PC-3 (cell line): ENCODE data around the gene MROH2B. TPM values are rescaled to one million over a fixed set of nuclear protein-coding genes. Genes with fewer than 3 reads are reported as not detected.
A peak's percentile ranks its signal among the peaks of the same experiment; 100 is the strongest.

ENCODE experiments used
- ATAC-seq: fragments of 200-7000 bp; cut with Tn5 transposase; 2 replicates; pipeline ENCODE4 v1.9.1; 2020; ENCODE audit warnings: mild to moderate bottlenecking, moderate library complexity
- BruUV-seq: library from RNA; stranded (reverse); fragments of 400-500 nt; replicated peaks from 2 replicates; lab custom pipeline; 2021; lab: Mats Ljungman, UMichigan
- CTCF ChIA-PET: fragments of 300-600 bp; sonication (Branson Sonifier 250); formaldehyde crosslinking; loops from one replicate; lab custom pipeline; 2022; ENCODE audit warnings: antibody characterized with exemption; lab: Charles Lee
- POLR2A ChIA-PET: fragments of 300-600 bp; sonication (Branson Sonifier 250); formaldehyde crosslinking; loops from one replicate; lab custom pipeline; 2022; ENCODE audit warnings: antibody characterized with exemption; ENCODE audit not compliant: unreplicated experiment; lab: Charles Lee
- DNase-seq: peaks from one replicate; pipeline ENCODE4 v3.0.0-alpha.2; 2015
- H2AFZ ChIP-seq: fragments of 300-600 bp; sonication (generic); 2 replicates; pipeline ENCODE4 v1.6.0; 2016; ENCODE audit warnings: antibody characterized with exemption, low read length
- H3F3A ChIP-seq: fragments of 300-600 bp; sonication (generic); one replicate; pipeline ENCODE4 v1.6.0; 2017; ENCODE audit warnings: antibody characterized with exemption, low read length, control low read depth, mild to moderate bottlenecking; ENCODE audit not compliant: unreplicated experiment
- H3K27ac ChIP-seq: fragments of 300-600 bp; sonication (generic); 2 replicates; pipeline ENCODE4 v1.5.1; 2016; ENCODE audit warnings: mild to moderate bottlenecking, low read length
- H3K27me3 ChIP-seq: fragments of 300-600 bp; sonication (generic); 2 replicates; pipeline ENCODE4 v1.6.1; 2016; ENCODE audit warnings: low read length, mixed read lengths
- H3K36me3 ChIP-seq: fragments of 300-600 bp; sonication (generic); 2 replicates; pipeline ENCODE4 v1.6.1; 2016; ENCODE audit warnings: low read depth, mixed run types, low read length, mixed read lengths
- H3K4me1 ChIP-seq: fragments of 300-600 bp; sonication (generic); 2 replicates; pipeline ENCODE4 v1.5.1; 2016; ENCODE audit warnings: low read length; ENCODE audit not compliant: insufficient read depth
- H3K4me2 ChIP-seq: fragments of 300-600 bp; sonication (generic); 2 replicates; pipeline ENCODE4 v1.6.0; 2016; ENCODE audit warnings: low read length
- H3K4me3 ChIP-seq: fragments of 300-600 bp; sonication (generic); 2 replicates; pipeline ENCODE4 v1.5.1; 2016; ENCODE audit warnings: mild to moderate bottlenecking, low read length, mixed read lengths
- H3K79me2 ChIP-seq: fragments of 300-600 bp; sonication (generic); 2 replicates; pipeline ENCODE4 v1.6.1; 2017; ENCODE audit warnings: low read length, mixed read lengths
- H3K9ac ChIP-seq: fragments of 300-600 bp; sonication (generic); 2 replicates; pipeline ENCODE4 v1.6.0; 2016; ENCODE audit warnings: mild to moderate bottlenecking, low read length
- H3K9me2 ChIP-seq: fragments of 300-600 bp; sonication (generic); replicated peaks from 2 replicates; pipeline ENCODE4 v1.6.1; 2016; ENCODE audit warnings: mixed run types, low read length, mixed read lengths
- H3K9me3 ChIP-seq: fragments of 300-600 bp; sonication (generic); 2 replicates; pipeline ENCODE4 v1.6.1; 2016; ENCODE audit warnings: low read length, mixed read lengths
- H4K20me1 ChIP-seq: fragments of 300-600 bp; sonication (generic); 2 replicates; pipeline ENCODE4 v1.6.1; 2016; ENCODE audit warnings: low read length, mixed read lengths
- EZH2 ChIP-seq: fragments of 300-600 bp; sonication (generic); IDR thresholded peaks from one replicate; pipeline ENCODE4 v1.6.1; 2017; ENCODE audit warnings: antibody characterized with exemption, mild to moderate bottlenecking, low read length; ENCODE audit not compliant: unreplicated experiment
- EZH2phosphoT487 ChIP-seq: fragments of 300-600 bp; sonication (generic); IDR thresholded peaks from 2 replicates; pipeline ENCODE4 v1.6.1; 2018; ENCODE audit warnings: mild to moderate bottlenecking, antibody characterized with exemption, low read length, borderline replicate concordance
- intact Hi-C: fragments of 100-400 bp; cut with micrococcal nuclease; formaldehyde crosslinking; loops from 2 replicates; pipeline ENCODE4 v1.9.0; 2023
- total RNA-seq: library from RNA; depleted of rRNA; stranded (reverse); fragments of >200 nt; gene quantifications from 2 replicates; pipeline ENCODE4 v1.2.3, GENCODE V29; 2014
- TF ChIP-seq, protein P1 (sequence below): fragments of 300-600 bp; sonication (generic); conservative IDR thresholded peaks from 2 replicates; pipeline ENCODE4 v1.5.1; 2017; ENCODE audit warnings: antibody characterized with exemption, low read depth, mild to moderate bottlenecking, low read length

MROH2B gene
- total RNA-seq, 1 experiment from 2014 or later: 0.04 TPM

DNA sequence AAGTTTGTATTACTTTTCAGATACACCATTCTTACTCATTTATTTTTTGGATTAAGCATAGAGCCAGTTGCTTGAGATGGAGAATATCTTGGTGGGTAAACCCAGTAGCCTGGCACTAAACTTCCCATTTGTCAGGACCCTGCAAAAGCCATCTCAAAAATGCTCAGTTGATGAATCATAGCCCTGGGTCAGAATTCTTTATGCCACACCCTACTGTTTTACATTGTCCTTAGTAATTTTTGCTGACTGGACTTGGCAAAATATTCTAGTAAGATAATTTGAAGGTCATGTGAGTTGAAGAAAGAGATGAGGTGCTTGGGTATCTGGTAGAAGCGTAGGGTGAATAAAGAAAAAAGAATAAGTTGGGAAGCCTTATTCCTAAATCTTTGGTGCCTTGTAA is 111.1 kb downstream of the MROH2B start:
- Histone ChIP-seq H3K36me3 (peaks cover 7% of the 10 kb centered on the region; the same call in 1 of the 2 replicates), H3K79me2 (no peaks in the 10 kb centered on the region), H3F3A (no peaks in the 10 kb centered on the region), H4K20me1 (no peaks in the 10 kb centered on the region), H3K9me2 (no peaks in the 10 kb centered on the region), H3K4me1 (peaks cover 10% of the 10 kb centered on the region), H2AFZ (no peak overlapping the region), H3K27me3 (no peaks in the 10 kb centered on the region), H3K27ac (no peak overlapping the region), H3K9ac (no peak overlapping the region), H3K9me3 (0 out of 2 replicates have a peak, but pooled peaks cover 4% of the 10 kb centered on the region), H3K4me3 (no peak overlapping the region), H3K4me2 (no peak overlapping the region)
- CTCF ChIA-PET: no interaction called here
- POLR2A ChIA-PET: no interaction called here
- DNase-seq (peak; percentile 77), ATAC-seq (peak; percentile 50; the same call in 1 of the 2 replicates)
- intact Hi-C loops: no loop called here
- no TSS peak for BruUV-seq
- TF ChIP-seq EZH2: no peak
- TF ChIP-seq, protein P1, sequence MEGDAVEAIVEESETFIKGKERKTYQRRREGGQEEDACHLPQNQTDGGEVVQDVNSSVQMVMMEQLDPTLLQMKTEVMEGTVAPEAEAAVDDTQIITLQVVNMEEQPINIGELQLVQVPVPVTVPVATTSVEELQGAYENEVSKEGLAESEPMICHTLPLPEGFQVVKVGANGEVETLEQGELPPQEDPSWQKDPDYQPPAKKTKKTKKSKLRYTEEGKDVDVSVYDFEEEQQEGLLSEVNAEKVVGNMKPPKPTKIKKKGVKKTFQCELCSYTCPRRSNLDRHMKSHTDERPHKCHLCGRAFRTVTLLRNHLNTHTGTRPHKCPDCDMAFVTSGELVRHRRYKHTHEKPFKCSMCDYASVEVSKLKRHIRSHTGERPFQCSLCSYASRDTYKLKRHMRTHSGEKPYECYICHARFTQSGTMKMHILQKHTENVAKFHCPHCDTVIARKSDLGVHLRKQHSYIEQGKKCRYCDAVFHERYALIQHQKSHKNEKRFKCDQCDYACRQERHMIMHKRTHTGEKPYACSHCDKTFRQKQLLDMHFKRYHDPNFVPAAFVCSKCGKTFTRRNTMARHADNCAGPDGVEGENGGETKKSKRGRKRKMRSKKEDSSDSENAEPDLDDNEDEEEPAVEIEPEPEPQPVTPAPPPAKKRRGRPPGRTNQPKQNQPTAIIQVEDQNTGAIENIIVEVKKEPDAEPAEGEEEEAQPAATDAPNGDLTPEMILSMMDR: no peak
- TF ChIP-seq EZH2phosphoT487: no peak

DNA sequence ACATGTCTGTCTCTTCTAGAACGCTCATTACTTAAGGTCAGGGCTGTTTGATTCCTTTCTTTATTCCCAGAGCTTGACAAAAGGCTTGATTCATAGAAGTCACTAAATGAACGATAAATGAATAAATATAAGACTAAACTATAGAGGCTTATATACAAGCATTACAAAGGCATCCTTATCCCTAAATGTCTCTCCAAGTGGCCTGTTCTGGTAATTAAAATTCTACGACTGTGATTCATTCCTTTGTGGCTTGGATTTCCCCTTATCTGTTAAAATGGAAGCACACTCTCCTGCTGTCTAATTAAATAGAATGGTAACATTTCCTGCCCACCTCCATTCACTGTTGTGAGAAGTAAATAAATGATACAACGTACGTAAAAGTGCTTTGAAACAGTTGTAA is 112.3 kb downstream of the MROH2B start:
- Histone ChIP-seq H3K9ac (no peak overlapping the region), H3K36me3 (peaks cover 7% of the 10 kb centered on the region; the same call in 1 of the 2 replicates), H2AFZ (no peak overlapping the region), H3K9me3 (0 out of 2 replicates have a peak, but pooled peaks cover 4% of the 10 kb centered on the region), H3K4me3 (no peak overlapping the region), H3F3A (no peaks in the 10 kb centered on the region), H4K20me1 (no peaks in the 10 kb centered on the region), H3K27ac (no peak overlapping the region), H3K79me2 (no peaks in the 10 kb centered on the region), H3K4me1 (peaks cover 10% of the 10 kb centered on the region), H3K9me2 (no peaks in the 10 kb centered on the region), H3K4me2 (no peak overlapping the region), H3K27me3 (no peaks in the 10 kb centered on the region)
- no TSS peak for BruUV-seq
- peak; percentile 20; the same call in 1 of the 2 replicates for ATAC-seq
- ChIA-PET POLR2A (no interaction called here), CTCF (no interaction called here)
- intact Hi-C loops: no loop called here
- TF ChIP-seq EZH2phosphoT487: no peak
- TF ChIP-seq EZH2: no peak
- TF ChIP-seq, protein P1: no peak
- DNase-seq: peak; percentile 15

DNA sequence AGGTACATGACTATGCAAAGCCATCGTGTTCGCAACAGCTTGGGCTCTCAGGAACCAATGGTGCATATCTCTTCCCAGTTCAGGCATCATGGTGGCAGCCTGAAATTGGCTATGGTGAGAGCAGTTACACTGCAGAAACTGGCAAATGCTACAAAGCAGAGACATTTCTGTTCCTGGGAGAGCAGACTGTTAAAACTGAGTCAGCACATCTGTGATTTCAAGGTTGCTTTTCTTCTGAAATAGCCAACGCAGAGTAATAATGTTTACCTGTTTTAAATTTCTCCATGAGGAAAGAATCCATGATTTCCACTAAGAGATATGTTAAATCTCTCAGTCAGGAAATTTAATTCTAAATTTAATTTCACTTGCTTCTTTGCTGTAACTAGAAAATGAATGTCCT is 114.1 kb downstream of the MROH2B start:
- no peak overlapping the region for H3K4me3 ChIP-seq
- H2AFZ ChIP-seq: no peak overlapping the region
- CTCF ChIA-PET: no interaction called here
- H3F3A ChIP-seq: no peaks in the 10 kb centered on the region
- no TSS peak for BruUV-seq
- H3K79me2 ChIP-seq: no peaks in the 10 kb centered on the region
- no peak overlapping the region for H3K9ac ChIP-seq
- H3K36me3 ChIP-seq: peaks cover 7% of the 10 kb centered on the region; the same call in 1 of the 2 replicates
- no peaks in the 10 kb centered on the region for H4K20me1 ChIP-seq
- H3K4me1 ChIP-seq: peaks cover 10% of the 10 kb centered on the region
- intact Hi-C loops: no loop called here
- H3K9me2 ChIP-seq: no peaks in the 10 kb centered on the region
- TF ChIP-seq EZH2phosphoT487 (no peak), EZH2 (no peak)
- TF ChIP-seq, protein P1: no peak
- H3K4me2 ChIP-seq: no peak overlapping the region
- H3K27ac ChIP-seq: no peak overlapping the region
- H3K9me3 ChIP-seq: 0 out of 2 replicates have a peak, but pooled peaks cover 4% of the 10 kb centered on the region
- H3K27me3 ChIP-seq: no peaks in the 10 kb centered on the region
- POLR2A ChIA-PET: no interaction called here
- ATAC-seq: no peak
- DNase-seq: no peak
